SK-MEL-5 (cell line): Measurements from ENCODE around the gene EFNA3. TPM values are rescaled to one million over a fixed set of nuclear protein-coding genes. Genes with fewer than 3 reads are reported as not detected.

ENCODE experiments used
- DNase-seq: peaks from one replicate; pipeline ENCODE4 v3.0.0-alpha.2; 2016; ENCODE audit warnings: low read depth, low spot score
- in situ Hi-C: cut with HindIII; loops from 2 replicates; pipeline ENCODE4 v1.10.0; 2016; ENCODE audit warnings: low sequenced_read_pairs, high pct_unique_total_duplicates, low pct_unique_long_range_greater_than_20kb
- polyA plus RNA-seq, 2 experiments: library from polyadenylated mRNA; depleted of rRNA; stranded (reverse); fragments of >200 nt; gene quantifications; 2 replicates each; pipeline ENCODE4 v1.2.3, GENCODE V29; 2015
- total RNA-seq: library from RNA; depleted of rRNA; stranded (reverse); fragments of >200 nt; shearing (Covaris generic); gene quantifications from 2 replicates; pipeline ENCODE4 v1.2.3, GENCODE V29; 2014; rRNA removed

EFNA3 gene, protein sequence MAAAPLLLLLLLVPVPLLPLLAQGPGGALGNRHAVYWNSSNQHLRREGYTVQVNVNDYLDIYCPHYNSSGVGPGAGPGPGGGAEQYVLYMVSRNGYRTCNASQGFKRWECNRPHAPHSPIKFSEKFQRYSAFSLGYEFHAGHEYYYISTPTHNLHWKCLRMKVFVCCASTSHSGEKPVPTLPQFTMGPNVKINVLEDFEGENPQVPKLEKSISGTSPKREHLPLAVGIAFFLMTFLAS
- 6.6 and 8.2 TPM in 2 replicates for total RNA-seq
- 6.1 and 10.2 TPM in 2 replicates for polyA plus RNA-seq (2015; cell fraction: cytosol; rRNA removed)
- 9.8 and 17.4 TPM in 2 replicates for polyA plus RNA-seq (2015; cell fraction: nucleus; rRNA removed)

DNA sequence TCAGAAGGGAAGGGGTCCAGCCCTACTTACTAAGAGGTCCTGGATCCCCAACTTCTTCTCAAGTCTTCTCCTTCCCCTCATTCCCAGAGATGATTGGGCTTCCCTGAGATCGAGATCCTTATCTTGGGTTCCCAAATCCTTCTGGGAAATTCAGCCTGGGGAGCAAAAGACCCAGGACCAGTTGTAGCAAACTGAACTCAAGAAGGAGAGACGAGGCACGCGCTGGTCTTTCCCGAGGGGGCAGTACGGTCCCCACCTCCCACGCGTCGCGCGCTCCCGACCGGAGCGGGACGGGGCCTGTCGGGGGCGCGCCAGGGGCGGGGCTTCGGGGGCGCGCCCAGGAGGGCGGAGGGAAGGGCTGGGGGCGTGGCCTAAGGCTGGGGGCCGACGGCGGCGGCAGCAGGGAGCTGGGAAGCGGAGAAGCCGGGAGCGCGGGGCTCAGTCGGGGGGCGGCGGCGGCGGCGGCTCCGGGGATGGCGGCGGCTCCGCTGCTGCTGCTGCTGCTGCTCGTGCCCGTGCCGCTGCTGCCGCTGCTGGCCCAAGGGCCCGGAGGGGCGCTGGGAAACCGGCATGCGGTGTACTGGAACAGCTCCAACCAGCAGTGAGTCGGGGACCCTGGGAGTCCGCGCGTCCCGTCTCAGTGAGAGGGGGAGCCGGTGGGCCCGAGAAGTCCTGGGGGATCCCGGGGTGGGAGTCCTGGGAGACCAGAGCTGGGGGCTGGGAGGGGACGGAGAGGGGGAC lies at the start of gene EFNA3:
EFNA3 (plus strand) TSS at position 369 of the 741 bp plus-strand sequence; CDS start at position 474, 105 bp downstream.
- DNase-seq, result peak; percentile 77
- in situ Hi-C loops, result no loop called here

DNA sequence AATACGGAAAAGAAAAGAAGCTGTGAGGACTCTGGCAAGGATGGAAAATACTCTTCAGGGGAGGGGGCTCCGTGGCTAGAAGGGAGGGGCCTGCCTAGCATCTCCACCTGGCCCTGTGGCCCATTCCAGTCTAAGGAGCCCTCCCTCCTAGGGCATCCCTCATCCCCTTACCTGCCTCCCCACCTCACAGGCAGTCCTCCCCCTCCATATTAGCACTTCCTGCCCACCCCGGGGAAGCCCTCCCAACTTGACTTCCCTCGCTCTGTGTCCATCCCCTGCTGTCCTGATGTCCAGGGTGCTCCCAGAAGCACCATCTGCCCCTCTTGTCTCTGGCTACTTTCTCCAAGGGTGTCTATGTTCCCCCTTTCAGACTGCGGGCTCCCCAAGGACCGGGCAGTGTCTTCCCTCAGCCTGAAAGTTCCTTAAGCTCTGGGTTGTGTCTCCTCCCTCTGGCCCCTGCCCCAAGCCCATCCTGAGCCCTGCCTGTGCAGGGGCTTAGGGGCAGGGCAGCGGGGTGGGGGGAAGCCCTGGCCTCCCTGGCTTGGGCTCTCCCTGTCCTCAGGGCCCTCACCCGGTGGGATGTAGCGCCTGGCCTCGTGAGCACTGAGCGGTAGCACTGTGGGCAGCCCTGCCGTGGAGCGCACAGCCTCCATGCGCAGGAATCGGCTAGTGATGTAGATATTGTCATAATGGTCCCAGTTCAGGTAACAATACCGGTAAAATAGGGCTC lies 49.0 kb upstream of the EFNA3 start:
- no peak for DNase-seq
- in situ Hi-C loops, result no loop called here

DNA sequence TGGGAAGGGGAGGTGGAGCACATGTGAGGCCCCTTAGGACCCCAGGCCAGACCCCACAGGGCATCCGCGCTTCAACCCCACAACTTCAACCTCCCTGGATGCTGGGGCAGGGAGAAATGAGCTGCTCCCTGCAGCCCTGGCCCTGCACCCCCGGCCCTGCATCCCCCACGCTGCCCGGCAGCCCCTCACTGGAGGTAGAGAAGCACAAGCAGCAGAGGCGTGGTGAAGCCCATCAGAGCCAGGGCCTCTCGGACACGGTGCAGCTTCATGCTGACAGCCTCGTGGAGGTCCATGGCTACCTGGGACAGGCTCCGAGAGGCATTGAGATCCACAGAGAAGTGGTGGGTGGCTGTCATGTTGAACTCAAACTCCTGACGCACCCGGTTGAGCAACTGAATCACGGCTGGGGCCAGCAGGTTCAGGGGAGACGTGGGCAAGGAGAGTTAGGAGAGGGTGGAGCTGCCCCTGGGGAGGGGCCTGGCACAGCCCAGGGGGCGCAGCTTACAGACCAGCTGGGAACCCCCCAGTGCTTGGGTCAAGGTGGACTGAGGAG lies 48.3 kb upstream of the EFNA3 start:
- DNase-seq, result no peak
- in situ Hi-C loops, result no loop called here

DNA sequence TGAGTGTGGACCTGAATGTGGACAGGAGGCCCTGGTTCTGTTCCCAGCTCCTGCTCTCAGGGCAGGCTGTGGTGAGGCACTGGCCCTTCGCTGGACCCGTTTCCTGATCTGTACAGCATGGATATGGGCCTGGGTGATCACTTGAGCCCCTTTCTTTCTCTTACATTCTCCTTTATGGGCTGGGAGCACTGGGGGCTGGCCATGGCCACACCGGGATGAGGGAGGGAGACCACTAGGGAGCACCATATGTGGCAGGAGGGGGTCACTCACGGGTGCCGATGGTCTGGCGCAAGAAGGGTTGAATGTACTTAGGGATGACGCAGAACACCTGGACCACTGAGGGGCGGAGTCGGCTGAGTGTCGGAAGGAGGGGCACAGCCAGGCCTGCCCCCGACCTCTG lies 47.7 kb upstream of the EFNA3 start:
- in situ Hi-C loops, result no loop called here
- no peak for DNase-seq

DNA sequence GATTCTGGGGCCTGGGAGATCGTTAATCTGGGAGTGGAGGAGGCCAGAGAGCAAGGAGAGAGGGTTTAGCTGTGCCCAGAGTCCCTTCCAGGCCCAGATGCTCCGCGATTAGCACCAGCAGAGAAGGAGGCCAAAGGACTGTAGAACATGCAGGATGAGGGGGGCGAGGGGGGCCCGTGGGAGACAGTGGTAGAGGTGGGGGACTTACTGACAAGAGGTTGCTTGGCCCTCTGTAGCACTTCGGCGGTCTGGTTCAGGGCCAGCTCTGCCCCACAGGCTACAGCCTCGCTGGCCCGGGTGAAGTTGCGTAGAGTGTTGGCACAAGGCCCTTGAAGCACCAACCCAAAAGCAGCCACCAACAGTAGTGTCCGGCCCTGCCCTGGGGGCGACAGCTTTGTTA lies 45.8 kb upstream of the EFNA3 start:
- in situ Hi-C loops, result no loop called here

DNA sequence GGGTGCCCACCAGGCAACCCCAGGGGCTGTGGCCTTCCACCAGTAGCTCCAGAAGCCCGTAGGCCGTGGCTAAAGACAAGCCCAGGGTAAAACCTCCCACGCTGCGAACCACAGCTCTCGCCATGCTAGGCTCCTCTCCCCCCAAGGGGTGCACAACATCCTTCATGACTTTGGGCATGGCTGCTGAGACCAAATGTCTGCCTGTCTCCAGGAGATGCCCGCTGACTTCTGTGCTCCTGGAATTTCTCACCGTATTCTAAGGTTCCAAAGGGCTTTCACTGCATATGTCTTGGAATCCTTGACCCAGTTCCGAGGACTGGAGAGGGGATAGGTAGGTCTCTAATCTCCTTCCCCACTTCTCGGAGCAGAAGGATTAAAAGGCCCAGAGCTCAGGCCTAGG lies 45.1 kb upstream of the EFNA3 start, which contains the start of the genes DCST1 and DCST2:
DCST1 (plus strand) TSS at position 301 of the 400 bp plus-strand sequence. CDS start 213 bp downstream, outside the sequence.
DCST2 (minus strand) TSS at position 258 of the 400 bp plus-strand sequence; CDS start at position 178, 80 bp downstream.
- in situ Hi-C loops, result no loop called here
- no peak for DNase-seq

More for the DNA sequence above, 45.8 kb upstream of the EFNA3 start:
- no peak for DNase-seq

DNA sequence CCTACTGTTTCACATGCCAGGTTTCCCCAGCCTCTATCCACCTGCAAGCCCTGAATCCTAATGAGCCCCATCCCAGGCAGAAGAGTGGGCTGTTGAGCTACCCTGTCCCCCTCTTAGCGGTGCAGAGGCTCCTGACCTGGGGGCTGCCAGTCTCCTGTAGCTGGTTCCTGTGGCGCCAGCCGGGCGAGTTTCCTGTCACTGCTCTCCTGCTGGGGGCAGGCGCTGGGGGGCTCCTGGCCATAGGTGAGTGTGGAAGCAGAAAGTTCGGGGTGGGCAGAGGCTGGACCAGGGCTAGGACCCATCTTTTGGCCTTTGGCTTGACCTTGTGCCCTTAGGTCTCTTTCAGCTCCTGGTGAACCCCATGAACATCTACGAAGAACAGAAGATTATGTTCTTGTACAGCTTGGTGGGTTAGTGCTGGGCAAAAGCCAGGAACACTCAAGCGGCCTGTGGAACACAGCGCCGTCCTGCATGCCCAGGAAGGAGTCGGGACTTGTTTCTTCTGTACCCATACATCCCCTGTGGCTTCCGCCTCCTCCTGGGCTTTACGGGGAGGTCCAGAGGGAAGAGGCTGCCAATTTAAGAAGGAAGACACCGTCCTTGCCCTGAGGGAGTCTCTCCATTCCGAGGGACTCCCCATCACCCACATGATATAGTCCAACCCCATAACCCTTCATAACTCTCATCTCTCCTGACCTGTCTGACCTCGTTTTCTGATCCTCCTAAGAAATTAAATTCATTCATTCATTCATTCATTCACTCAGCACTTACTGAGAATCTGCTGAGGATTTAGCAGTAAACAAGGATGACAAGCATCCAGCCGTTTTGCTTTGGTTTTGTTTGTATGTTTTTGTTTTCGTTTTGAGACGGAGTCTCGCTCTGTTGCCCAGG lies 44.1 kb upstream of the EFNA3 start:
- in situ Hi-C loops, result no loop called here

DNA sequence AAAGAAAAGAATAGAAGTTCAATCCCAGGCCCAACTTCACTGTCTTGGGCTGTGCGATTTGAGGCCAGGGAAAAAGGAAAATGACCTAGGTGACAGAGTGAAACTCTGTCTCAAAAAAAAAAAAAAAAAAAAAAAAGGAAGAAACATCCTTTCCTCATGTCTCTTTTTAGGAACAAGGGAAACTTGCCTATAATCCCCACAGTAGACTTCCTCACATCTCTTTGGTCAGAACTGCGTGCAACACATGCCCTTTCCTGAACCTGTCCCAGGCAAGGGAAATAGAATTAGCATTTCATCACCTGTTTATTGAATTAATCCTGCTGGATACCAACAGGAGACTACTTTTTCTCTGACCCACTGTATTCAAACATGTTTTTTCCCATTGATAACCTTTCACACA lies 42.7 kb upstream of the EFNA3 start:
- DNase-seq, result no peak
- in situ Hi-C loops, result no loop called here

More for the DNA sequence above, 44.1 kb upstream of the EFNA3 start:
- no peak for DNase-seq

DNA sequence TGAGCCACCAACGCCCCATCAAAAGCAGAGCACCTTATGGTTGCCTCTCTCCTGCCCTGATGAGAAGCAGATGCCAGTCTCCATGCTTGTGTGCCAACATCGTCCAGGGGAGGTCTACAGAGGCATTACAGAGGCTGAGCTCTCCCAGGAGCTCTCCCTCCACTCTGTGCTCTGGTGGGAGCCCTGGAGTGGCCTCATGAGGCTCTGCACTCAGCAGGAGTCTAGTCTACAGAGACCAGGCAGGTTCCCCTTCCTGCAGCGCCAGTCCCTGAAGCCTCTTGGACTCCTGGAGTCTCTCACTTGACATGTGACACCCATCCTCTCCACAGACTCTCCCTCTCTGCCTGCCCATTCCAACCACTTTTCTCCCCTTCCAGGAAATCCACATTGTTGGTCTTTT lies 41.6 kb upstream of the EFNA3 start:
- in situ Hi-C loops, result no loop called here
- DNase-seq, result no peak

DNA sequence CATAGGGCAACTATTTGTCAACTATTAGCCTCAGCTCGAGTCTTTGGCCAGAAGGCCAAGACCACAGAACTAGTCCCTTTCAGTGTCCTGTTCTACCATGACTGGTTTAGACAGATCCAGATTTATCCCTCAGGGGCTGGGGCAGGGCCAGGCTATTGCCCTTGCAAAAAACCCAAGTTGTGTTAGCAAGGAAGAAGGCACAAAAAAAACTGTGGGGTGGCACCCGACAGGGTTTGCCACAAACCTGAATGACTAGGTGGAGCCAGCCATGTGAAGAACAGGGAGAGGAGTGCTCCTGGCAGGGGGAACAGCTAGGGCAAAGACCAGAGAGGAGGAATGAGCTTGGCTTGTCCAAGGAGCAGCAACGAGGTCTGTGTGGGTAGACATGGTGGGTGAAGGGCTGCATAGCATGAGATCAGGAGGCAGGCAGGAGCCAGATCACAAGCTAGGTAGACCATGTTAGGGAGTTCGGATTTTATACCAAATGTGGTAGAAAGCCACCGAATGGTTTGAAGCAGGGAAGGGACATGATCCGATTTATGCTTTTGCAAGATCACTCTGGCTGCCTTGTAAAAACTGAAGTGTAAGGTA lies 40.7 kb upstream of the EFNA3 start:
- DNase-seq, result no peak
- in situ Hi-C loops, result no loop called here

DNA sequence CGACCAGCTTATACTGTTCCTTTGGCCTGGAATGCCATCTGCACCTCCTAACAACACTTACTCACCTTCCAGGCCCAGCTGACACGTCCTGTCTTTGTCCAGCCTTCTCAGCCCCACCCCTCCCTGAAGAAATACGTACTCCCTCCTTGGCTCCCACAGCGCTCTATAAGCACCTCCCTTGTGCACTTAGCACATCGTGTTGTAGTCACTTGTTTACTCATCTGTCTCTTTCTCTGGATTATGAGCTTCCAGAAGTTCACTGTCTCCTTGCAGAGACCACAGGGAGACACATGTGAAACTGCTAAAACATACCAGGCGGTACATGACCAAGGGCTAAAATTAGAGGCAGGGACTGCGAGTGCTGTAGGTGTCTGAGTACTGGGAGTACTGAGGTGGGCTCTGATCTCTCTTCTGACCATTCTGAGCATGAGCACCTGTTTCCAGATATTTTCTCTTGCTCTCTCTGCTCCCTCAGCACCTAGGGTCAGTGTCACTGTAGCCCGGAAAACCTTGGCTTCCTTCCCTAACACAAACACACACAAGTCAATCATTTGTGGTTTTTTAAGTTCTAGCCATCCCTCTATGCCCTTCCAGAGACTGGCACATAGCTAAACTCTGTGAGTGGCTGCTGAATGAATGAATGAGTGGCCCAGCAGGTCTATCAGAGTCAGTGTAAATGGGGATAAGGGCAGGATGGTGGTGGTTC lies 39.9 kb upstream of the EFNA3 start:
- DNase-seq, result no peak
- in situ Hi-C loops, result no loop called here

DNA sequence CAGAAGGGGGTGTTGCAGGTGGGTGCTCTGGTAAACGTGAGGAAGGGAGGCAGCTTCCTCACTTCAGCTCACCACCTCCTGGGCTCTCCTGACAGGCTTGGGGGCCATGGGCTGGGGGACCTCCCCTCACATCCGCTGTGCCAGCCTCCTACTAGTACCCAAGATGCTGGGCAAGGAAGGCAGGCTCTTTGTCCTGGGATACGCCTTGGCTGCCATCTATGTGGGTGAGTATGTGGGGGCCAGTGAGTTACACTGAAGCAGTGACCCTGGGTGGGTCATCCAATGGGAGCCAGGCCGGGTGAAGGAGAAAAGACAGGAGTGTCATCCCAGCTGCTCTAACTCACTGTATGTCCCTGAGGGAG lies 39.3 kb upstream of the EFNA3 start:
- no peak for DNase-seq
- in situ Hi-C loops, result no loop called here

DNA sequence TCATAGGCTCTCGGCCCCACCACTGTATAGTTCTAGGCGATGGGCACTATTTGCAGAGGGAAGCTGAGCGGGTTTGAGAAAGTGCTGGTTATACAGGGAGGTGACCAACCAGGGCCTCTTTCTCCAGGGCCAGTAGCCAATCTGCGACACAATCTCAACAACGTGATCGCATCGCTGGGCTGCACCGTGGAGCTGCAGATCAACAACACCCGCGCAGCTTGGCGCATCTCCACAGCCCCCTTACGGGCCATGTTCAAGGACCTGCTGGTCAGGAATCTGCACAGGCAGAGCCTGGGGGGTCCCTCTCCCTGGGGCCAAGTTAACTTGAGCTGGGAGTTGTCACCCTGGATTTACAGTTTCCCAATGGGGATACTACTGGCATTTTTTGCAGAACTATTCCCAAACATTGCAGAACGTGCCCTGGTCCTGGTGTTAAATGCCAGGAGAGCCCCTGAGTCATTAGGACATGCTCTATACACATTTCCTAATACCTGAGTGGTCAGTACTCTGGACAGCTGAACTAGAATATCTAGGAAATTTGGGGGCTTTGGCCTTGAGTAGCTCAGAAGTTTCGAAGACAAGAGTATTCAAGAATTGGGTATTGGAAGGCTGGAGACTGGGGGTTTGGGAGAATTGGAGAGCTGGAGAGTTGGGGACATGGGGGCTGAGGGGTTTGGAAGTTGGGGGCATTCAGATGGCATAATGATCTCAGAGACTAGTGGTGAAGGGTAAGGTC lies 38.1 kb upstream of the EFNA3 start:
- in situ Hi-C loops, result no loop called here

DNA sequence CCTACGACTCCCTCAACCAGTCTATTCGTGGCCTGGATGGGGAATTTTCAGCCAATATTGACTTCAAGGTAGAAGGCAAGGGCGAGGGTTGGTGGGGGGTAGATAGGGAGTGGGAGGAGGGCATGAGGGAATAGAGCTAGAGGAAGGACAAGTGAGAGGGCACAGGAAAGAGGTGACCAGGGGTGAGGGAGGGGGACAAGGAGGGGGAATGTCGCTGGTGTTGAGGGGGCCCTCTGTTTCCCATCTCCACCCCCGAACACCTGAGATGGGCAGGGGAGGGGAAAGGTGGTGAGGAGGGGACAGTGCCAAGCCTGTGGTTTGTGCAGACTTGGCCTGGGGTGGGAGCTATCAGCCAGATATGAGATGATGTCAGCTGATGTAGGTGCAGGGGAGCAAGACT lies 35.8 kb upstream of the EFNA3 start:
- DNase-seq, result no peak
- in situ Hi-C loops, result no loop called here

More for the DNA sequence above, 38.1 kb upstream of the EFNA3 start:
- DNase-seq, result no peak

DNA sequence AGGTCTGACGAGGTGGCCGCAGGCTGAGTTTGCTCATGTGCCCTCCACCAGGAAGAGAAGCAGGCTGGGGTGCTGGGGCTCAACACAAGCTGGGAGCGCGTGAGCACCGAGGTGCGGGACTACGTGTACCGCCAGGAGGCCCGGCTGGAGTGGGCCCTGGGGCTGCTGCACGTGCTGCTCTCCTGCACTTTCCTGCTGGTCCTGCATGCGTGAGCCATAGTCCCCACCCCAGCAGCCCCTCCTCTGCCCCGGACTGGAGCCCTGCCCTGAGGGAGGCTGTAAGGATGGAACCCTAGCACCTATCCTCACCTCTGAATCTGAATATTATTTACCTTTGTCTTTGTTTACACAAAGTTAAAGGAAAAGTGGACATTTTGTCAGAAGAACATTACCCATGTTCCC lies 35.3 kb upstream of the EFNA3 start:
- in situ Hi-C loops, result no loop called here
- DNase-seq, result no peak
